Uterus (tissue), 4 donors: ENCODE measurements around the gene OXNAD1. TPM values are rescaled to one million over a fixed set of nuclear protein-coding genes. Genes with fewer than 3 reads are reported as not detected.

Experiments
- DNase-seq, 2 donors: peaks; one replicate each; pipeline ENCODE4 v3.0.0-alpha.2; 2019 to 2020
- H3K27ac ChIP-seq, 2 donors: fragments of 200-600 bp; sonication (generic); 1 replicate in 1 of 2; 2 replicates in 1 of 2; pipeline ENCODE4 v1.5.1; 2016 to 2018
- H3K27me3 ChIP-seq, 2 donors: fragments of 200-600 bp; sonication (generic); one replicate each; pipeline ENCODE4 v1.5.1; 2018 to 2019; ENCODE audit warnings: control low read depth in 1 of 2
- H3K36me3 ChIP-seq, 2 donors: fragments of 200-600 bp; sonication (generic); one replicate each; pipeline ENCODE4 v1.5.1; 2019; ENCODE audit warnings: control low read depth in 1 of 2
- H3K4me1 ChIP-seq, 2 donors: fragments of 200-600 bp; sonication (generic); one replicate each; pipeline ENCODE4 v1.5.1; 2018 to 2019; ENCODE audit warnings: control low read depth in 1 of 2
- H3K4me3 ChIP-seq, 2 donors: fragments of 200-600 bp; sonication (generic); 1 replicate in 1 of 2; 2 replicates in 1 of 2; pipeline ENCODE4 v1.5.1; 2018 to 2019; ENCODE audit warnings: mild to moderate bottlenecking in 1 of 2
- H3K9me3 ChIP-seq, 2 donors: fragments of 200-600 bp; sonication (generic); one replicate each; pipeline ENCODE4 v1.5.1; 2019; ENCODE audit warnings: control low read depth in 1 of 2
- CTCF ChIP-seq, 4 experiments: fragments of 200-600 bp in 2 of 4; fragments of 450-650 bp in 2 of 4; sonication (generic) in 2 of 4; IDR thresholded peaks; one replicate each; pipeline ENCODE4 v1.5.1; 2016 to 2019; ENCODE audit warnings: antibody characterized with exemption in 4 of 4, mild to moderate bottlenecking in 2 of 4, moderate library complexity in 1 of 4
- POLR2A ChIP-seq, 2 donors: fragments of 450-650 bp; IDR thresholded peaks; one replicate each; pipeline ENCODE4 v1.6.1; 2016; ENCODE audit warnings: antibody characterized with exemption in 2 of 2, mild to moderate bottlenecking in 1 of 2, moderate library complexity in 1 of 2
- intact Hi-C: fragments of 100-400 bp; cut with DNase I; formaldehyde crosslinking; loops from one replicate; pipeline ENCODE4 v1.15.1; 2023; ENCODE audit warnings: low total_unique reads
- total RNA-seq, 4 donors: library from RNA; depleted of rRNA in 3 of 4; stranded (reverse); fragments of >200 nt in 3 of 4; gene quantifications; one replicate each; pipeline versions ENCODE4 v1.1.0 to v1.2.4, GENCODE V29; 2014 to 2023
- donor health status: DM: yes; HTN: yes; CAD: no.

Gene OXNAD1
- total RNA-seq, 4 donors from 2014 or later: 14.7 to 33.2 (median 32.3) TPM

- TF ChIP-seq POLR2A (IDR thresholded peaks at IDR 0.05) (no peak), CTCF (IDR thresholded peaks at IDR 0.05) (no peak)
- no peaks in the 10 kb centered on the region for H3K4me1 ChIP-seq
- no peak for DNase-seq
- no peaks in the 10 kb centered on the region for H3K27me3 ChIP-seq
- no peaks in the 10 kb centered on the region for H3K36me3 ChIP-seq
- no peak overlapping the region for H3K27ac ChIP-seq
- H3K4me3 ChIP-seq: no peak overlapping the region
- H3K9me3 ChIP-seq: no peaks in the 10 kb centered on the region
- intact Hi-C loops: no loop called here
Measured at GRCh38 chr3:16334909-16335308, 69.9 kb downstream of the OXNAD1 start.

DNA sequence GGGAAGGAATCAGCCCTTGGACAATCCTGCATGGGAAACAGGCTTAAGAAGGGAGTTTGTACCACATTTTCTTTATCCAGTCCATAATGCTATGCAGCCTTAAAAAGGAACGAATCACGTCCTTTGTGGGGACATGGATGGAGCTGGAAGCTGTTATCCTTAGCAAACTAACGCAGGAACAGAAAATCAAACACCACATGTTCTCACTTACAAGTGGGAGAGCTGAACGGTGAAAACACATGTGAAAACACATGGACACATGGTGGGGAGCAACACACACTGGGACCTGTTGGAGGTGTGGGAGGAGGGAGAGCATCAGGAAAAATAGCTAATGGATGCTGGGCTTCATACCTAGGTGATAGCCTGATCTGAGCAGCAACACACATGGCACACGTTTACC, 70.3 kb downstream of the OXNAD1 start:
- Histone ChIP-seq H3K27me3 (no peaks in the 10 kb centered on the region), H3K27ac (no peak overlapping the region), H3K9me3 (no peaks in the 10 kb centered on the region), H3K36me3 (no peaks in the 10 kb centered on the region), H3K4me3 (no peak overlapping the region), H3K4me1 (no peaks in the 10 kb centered on the region)
- TF ChIP-seq CTCF (IDR thresholded peaks at IDR 0.05) (no peak), POLR2A (IDR thresholded peaks at IDR 0.05) (no peak)
- intact Hi-C loops: no loop called here
- no peak for DNase-seq

GRCh38 chr3:16335772-16336645, 71.0 kb downstream of the OXNAD1 start:
- H3K27ac ChIP-seq: no peak overlapping the region
- H3K4me3 ChIP-seq: no peak overlapping the region
- no peaks in the 10 kb centered on the region for H3K36me3 ChIP-seq
- intact Hi-C loops: no loop called here
- no peaks in the 10 kb centered on the region for H3K27me3 ChIP-seq
- no peaks in the 10 kb centered on the region for H3K4me1 ChIP-seq
- no peak for TF ChIP-seq POLR2A (IDR thresholded peaks at IDR 0.05)
- no peak for TF ChIP-seq CTCF (IDR thresholded peaks at IDR 0.05)
- DNase-seq: no peak
- H3K9me3 ChIP-seq: no peaks in the 10 kb centered on the region

DNA sequence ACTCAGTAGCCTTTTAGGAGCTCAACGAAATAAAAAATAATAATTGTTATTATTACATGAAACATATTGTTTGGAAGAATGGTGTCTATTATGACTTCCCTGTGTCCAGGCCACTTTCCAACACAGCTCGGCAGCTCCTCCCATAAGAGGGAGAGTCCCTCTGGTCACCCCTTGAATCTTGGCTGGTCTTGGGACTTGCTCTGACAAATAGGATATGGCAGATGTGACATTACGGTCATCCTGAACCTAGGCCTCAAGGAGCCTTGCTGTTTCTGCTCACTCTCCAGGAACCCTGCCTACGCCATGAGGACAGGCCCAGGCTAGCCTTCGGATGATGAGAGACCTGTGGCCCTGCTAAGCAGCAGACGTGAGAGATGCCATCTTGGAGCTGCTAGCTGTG, 71.8 kb downstream of the OXNAD1 start:
- Histone ChIP-seq H3K36me3 (no peaks in the 10 kb centered on the region), H3K9me3 (no peaks in the 10 kb centered on the region), H3K4me3 (no peak overlapping the region), H3K4me1 (no peaks in the 10 kb centered on the region), H3K27ac (no peak overlapping the region), H3K27me3 (no peaks in the 10 kb centered on the region)
- no peak for TF ChIP-seq POLR2A (IDR thresholded peaks at IDR 0.05)
- intact Hi-C loops: no loop called here
- no peak for DNase-seq

- no peak for DNase-seq
- Histone ChIP-seq H3K36me3 (no peaks in the 10 kb centered on the region), H3K27ac (no peak overlapping the region), H3K27me3 (no peaks in the 10 kb centered on the region), H3K9me3 (no peaks in the 10 kb centered on the region), H3K4me1 (no peaks in the 10 kb centered on the region), H3K4me3 (no peak overlapping the region)
- intact Hi-C loops: no loop called here
- TF ChIP-seq CTCF (IDR thresholded peaks at IDR 0.05): no peak
Measured at GRCh38 chr3:16337856-16338540, 73.0 kb downstream of the OXNAD1 start.
